ENCODE measurements around the gene SLC11A1.

SLC11A1 gene

GRCh38 chr2:218366621-218367414 lies 15.3 kb upstream of the SLC11A1 start:
- no peak for DNase-seq (ENCODE audit: low read depth)

GRCh38 chr2:218367415-218368149 lies 14.5 kb upstream of the SLC11A1 start:
- DNase-seq (ENCODE audit: low read depth): peak; percentile 32

GRCh38 chr2:218368150-218368528 lies 13.9 kb upstream of the SLC11A1 start:
- DNase-seq (ENCODE audit: low read depth): no peak

GRCh38 chr2:218368621-218369153 lies 13.4 kb upstream of the SLC11A1 start:
- DNase-seq (ENCODE audit: low read depth): no peak

GRCh38 chr2:218369330-218369729 lies 12.7 kb upstream of the SLC11A1 start:
- no peak for DNase-seq (ENCODE audit: low read depth)

- no peak for DNase-seq (ENCODE audit: low read depth)
Observed at GRCh38 chr2:218370410-218371063, 11.5 kb upstream of the SLC11A1 start.

- DNase-seq (ENCODE audit: low read depth): no peak
Observed at GRCh38 chr2:218371983-218372350, 10.1 kb upstream of the SLC11A1 start.

GRCh38 chr2:218374795-218375194 lies 7.3 kb upstream of the SLC11A1 start:
- no peak for DNase-seq (ENCODE audit: low read depth)

GRCh38 chr2:218375212-218375611 lies 6.9 kb upstream of the SLC11A1 start:
- no peak for DNase-seq (ENCODE audit: low read depth)

- DNase-seq (ENCODE audit: low read depth): no peak
Observed at GRCh38 chr2:218378053-218378452, 4.0 kb upstream of the SLC11A1 start.

GRCh38 chr2:218382785-218383184 lies 712 bp downstream of the SLC11A1 start:
- no peak for DNase-seq (ENCODE audit: low read depth)

- DNase-seq (ENCODE audit: low read depth): no peak
Observed at GRCh38 chr2:218383892-218384519, 1.9 kb downstream of the SLC11A1 start.

- DNase-seq (ENCODE audit: low read depth): no peak
Observed at GRCh38 chr2:218384975-218385374, 2.9 kb downstream of the SLC11A1 start.

- no peak for DNase-seq (ENCODE audit: low read depth)
Observed at GRCh38 chr2:218386505-218387368, 4.7 kb downstream of the SLC11A1 start.

GRCh38 chr2:218387369-218388194 lies 5.5 kb downstream of the SLC11A1 start:
- no peak for DNase-seq (ENCODE audit: low read depth)

- no peak for DNase-seq (ENCODE audit: low read depth)
Observed at GRCh38 chr2:218389333-218390150, 7.5 kb downstream of the SLC11A1 start.

- no peak for DNase-seq (ENCODE audit: low read depth)
Observed at GRCh38 chr2:218391202-218391601, 9.1 kb downstream of the SLC11A1 start.

- no peak for DNase-seq (ENCODE audit: low read depth)
Observed at GRCh38 chr2:218392459-218392858, 10.4 kb downstream of the SLC11A1 start.

- DNase-seq (ENCODE audit: low read depth): no peak
Observed at GRCh38 chr2:218392891-218393462, 10.9 kb downstream of the SLC11A1 start.
